Measurements from ENCODE around the gene EARS2. TPM values are rescaled to one million over a fixed set of nuclear protein-coding genes. Genes with fewer than 3 reads are reported as not detected.

EARS2 gene
- total and polyA plus RNA-seq, 2 of the 8 experiments (the other 6 are each of a cell fraction or from before 2014, with no cell fraction given) = 47.8 to 111 TPM

- no peak for TF ChIP-seq HDAC2 (IDR thresholded peaks at IDR 0.05; ENCODE audit: borderline replicate concordance in 1 of 2, low read depth in 2 of 2, low read length in 2 of 2)
- no peak for TF ChIP-seq RFX5 (IDR thresholded peaks at IDR 0.05; ENCODE audit: borderline replicate concordance, low read depth, low read length)
- TF ChIP-seq USF2 (IDR thresholded peaks at IDR 0.05; ENCODE audit: low read length) = peak; percentile 94
- TF ChIP-seq SIX5 (IDR thresholded peaks at IDR 0.05; ENCODE audit: low read depth, low read length) = no peak
- no peak for TF ChIP-seq ASH2L (IDR thresholded peaks at IDR 0.05; ENCODE audit: low read length)
- TF ChIP-seq TBP (IDR thresholded peaks at IDR 0.05; ENCODE audit: low read depth, low read length) = peak; percentile 81
- no peak for TF ChIP-seq SP2 (IDR thresholded peaks at IDR 0.05; ENCODE audit: low read length)
- no peak for TF ChIP-seq ATF2 (IDR thresholded peaks at IDR 0.05; ENCODE audit: low read length)
- no peak for TF ChIP-seq ZNF274 (IDR thresholded peaks at IDR 0.05; ENCODE audit: borderline replicate concordance, extremely low read depth, low read length)
- TF ChIP-seq CBX8 (IDR thresholded peaks at IDR 0.05; ENCODE audit: borderline replicate concordance, low read depth, low read length) = no peak
- no peak for TF ChIP-seq HDAC6 (IDR thresholded peaks at IDR 0.05; ENCODE audit: low read depth, low read length)
- TF ChIP-seq FOSL1 (IDR thresholded peaks at IDR 0.05; ENCODE audit: insufficient read depth, low read depth, low read length) = 0 out of 2 replicates have a peak, but pooled peaks have one; percentile 4
- TF ChIP-seq, protein P1, sequence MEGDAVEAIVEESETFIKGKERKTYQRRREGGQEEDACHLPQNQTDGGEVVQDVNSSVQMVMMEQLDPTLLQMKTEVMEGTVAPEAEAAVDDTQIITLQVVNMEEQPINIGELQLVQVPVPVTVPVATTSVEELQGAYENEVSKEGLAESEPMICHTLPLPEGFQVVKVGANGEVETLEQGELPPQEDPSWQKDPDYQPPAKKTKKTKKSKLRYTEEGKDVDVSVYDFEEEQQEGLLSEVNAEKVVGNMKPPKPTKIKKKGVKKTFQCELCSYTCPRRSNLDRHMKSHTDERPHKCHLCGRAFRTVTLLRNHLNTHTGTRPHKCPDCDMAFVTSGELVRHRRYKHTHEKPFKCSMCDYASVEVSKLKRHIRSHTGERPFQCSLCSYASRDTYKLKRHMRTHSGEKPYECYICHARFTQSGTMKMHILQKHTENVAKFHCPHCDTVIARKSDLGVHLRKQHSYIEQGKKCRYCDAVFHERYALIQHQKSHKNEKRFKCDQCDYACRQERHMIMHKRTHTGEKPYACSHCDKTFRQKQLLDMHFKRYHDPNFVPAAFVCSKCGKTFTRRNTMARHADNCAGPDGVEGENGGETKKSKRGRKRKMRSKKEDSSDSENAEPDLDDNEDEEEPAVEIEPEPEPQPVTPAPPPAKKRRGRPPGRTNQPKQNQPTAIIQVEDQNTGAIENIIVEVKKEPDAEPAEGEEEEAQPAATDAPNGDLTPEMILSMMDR (IDR thresholded peaks at IDR 0.05; ENCODE audit: control extremely low read depth in 1 of 3, insufficient read depth in 1 of 3, low read depth in 1 of 3, low read length in 3 of 3) = no peak
- TF ChIP-seq GTF2F1 (IDR thresholded peaks at IDR 0.05; ENCODE audit: borderline replicate concordance, low read depth, low read length) = peak; percentile 18; the same call in 1 of the 2 replicates
- no peak for TF ChIP-seq RBBP5 (IDR thresholded peaks at IDR 0.05; ENCODE audit: borderline replicate concordance, low read depth, low read length)
- no peak for TF ChIP-seq RNF2 (IDR thresholded peaks at IDR 0.05; ENCODE audit: borderline replicate concordance, low read depth, low read length, missing control alignments, poor library complexity, severe bottlenecking)
- peak; percentile 81 for TF ChIP-seq PHF8 (conservative IDR thresholded peaks at IDR 0.05; ENCODE audit: low read depth, low read length)
- peak; percentile 9; the same call in 1 of the 2 replicates for TF ChIP-seq CREB1 (IDR thresholded peaks at IDR 0.05)
Observed at GRCh38 chr16:23510164-23510914, 46.8 kb downstream of the EARS2 start, which contains the start of gene GGA2 (continued).
